ENCODE measurements around the gene PNISR. TPM values are rescaled to one million over a fixed set of nuclear protein-coding genes. Genes with fewer than 3 reads are reported as not detected.

The PNISR gene
- total RNA-seq, 2 experiments from 2014 or later: 163 to 176 TPM

DNA sequence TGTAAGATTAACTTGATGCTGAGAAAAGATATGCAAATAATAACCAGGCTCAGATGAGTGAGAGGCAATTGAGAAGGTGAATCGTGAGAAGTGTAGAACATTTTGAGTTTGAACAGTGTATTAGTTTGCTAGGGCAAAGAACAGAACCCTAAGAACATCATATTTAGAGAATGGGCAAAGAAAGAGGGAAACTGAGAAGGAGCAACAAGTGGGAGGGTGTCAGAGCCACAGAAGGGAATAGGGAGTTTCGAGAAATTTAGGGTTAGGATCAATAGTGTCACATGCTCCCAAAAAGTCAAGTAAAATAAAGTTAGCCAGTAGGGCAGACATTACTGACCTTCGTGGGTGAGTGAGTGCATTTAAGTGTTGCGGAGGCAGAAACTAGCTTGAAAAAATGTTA is 70.1 kb downstream of the PNISR start:
- TF ChIP-seq CTCF (conservative IDR thresholded peaks at IDR 0.05; ENCODE audit: low read length) (no peak), EZH2phosphoT487 (IDR thresholded peaks at IDR 0.05; ENCODE audit: borderline replicate concordance, low read depth, low read length) (no peak)
- DNase-seq (ENCODE audit: low spot score): no peak

GRCh38 chr6:99353126-99353525 is 72.0 kb downstream of the PNISR start:
- Histone ChIP-seq H4K20me1 (ENCODE audit: insufficient read depth, low read length) (no peaks in the 10 kb centered on the region), H3K36me3 (ENCODE audit: insufficient read depth, low read length) (no peaks in the 10 kb centered on the region), H2AFZ (ENCODE audit: low read length) (no peak overlapping the region), H3K4me3 (ENCODE audit: low read depth, low read length, poor library complexity, severe bottlenecking) (no peak overlapping the region), H3K27ac (ENCODE audit: low read depth, low read length, poor library complexity, severe bottlenecking) (no peak overlapping the region), H3K9me3 (ENCODE audit: low read length) (no peaks in the 10 kb centered on the region), H3K79me2 (ENCODE audit: insufficient read depth, low read depth, low read length) (no peaks in the 10 kb centered on the region), H3K9me2 (ENCODE audit: insufficient read depth, low read length) (no peaks in the 10 kb centered on the region), H3K4me2 (ENCODE audit: low read length) (no peak overlapping the region), H3K4me1 (ENCODE audit: insufficient read depth, low read length, poor library complexity, severe bottlenecking) (no peaks in the 10 kb centered on the region)
- DNase-seq (ENCODE audit: low spot score): no peak
- intact Hi-C loops (cut with micrococcal nuclease; ENCODE audit: unreplicated experiment): no loop called here
- TF ChIP-seq CTCF (conservative IDR thresholded peaks at IDR 0.05; ENCODE audit: low read length) (no peak), EZH2phosphoT487 (IDR thresholded peaks at IDR 0.05; ENCODE audit: borderline replicate concordance, low read depth, low read length) (no peak)
- ChIA-PET CTCF (ENCODE audit: unreplicated experiment) (no interaction called here), POLR2A (interaction anchor here (1.3 kb wide), 1 partner anchor 15 kb away, joined by 3 read pairs; no protein-coding TSS in a partner anchor)
- no TSS peak for BruUV-seq (replicated peaks)

More for the DNA sequence above, 70.1 kb downstream of the PNISR start:
- BruUV-seq (replicated peaks): no TSS peak
- Histone ChIP-seq H3K9me3 (ENCODE audit: low read length) (no peaks in the 10 kb centered on the region), H4K20me1 (ENCODE audit: insufficient read depth, low read length) (no peaks in the 10 kb centered on the region), H2AFZ (ENCODE audit: low read length) (no peak overlapping the region), H3K79me2 (ENCODE audit: insufficient read depth, low read depth, low read length) (no peaks in the 10 kb centered on the region), H3K36me3 (ENCODE audit: insufficient read depth, low read length) (no peaks in the 10 kb centered on the region), H3K27ac (ENCODE audit: low read depth, low read length, poor library complexity, severe bottlenecking) (no peak overlapping the region), H3K4me3 (ENCODE audit: low read depth, low read length, poor library complexity, severe bottlenecking) (no peak overlapping the region), H3K4me1 (ENCODE audit: insufficient read depth, low read length, poor library complexity, severe bottlenecking) (no peaks in the 10 kb centered on the region), H3K9me2 (ENCODE audit: insufficient read depth, low read length) (no peaks in the 10 kb centered on the region), H3K4me2 (ENCODE audit: low read length) (no peak overlapping the region)
- intact Hi-C loops (cut with micrococcal nuclease; ENCODE audit: unreplicated experiment): no loop called here
- ChIA-PET CTCF (ENCODE audit: unreplicated experiment) (no interaction called here), POLR2A (interaction anchor here (0.8 kb wide), 1 partner anchor 10 kb away, joined by 4 read pairs; no protein-coding TSS in a partner anchor)

- no peak overlapping the region for H3K4me3 ChIP-seq (ENCODE audit: low read depth, low read length, poor library complexity, severe bottlenecking)
- no TSS peak for BruUV-seq (replicated peaks)
- no peak overlapping the region for H3K4me2 ChIP-seq (ENCODE audit: low read length)
- intact Hi-C loops (cut with micrococcal nuclease; ENCODE audit: unreplicated experiment): no loop called here
- no peak overlapping the region for H2AFZ ChIP-seq (ENCODE audit: low read length)
- no peaks in the 10 kb centered on the region for H3K9me3 ChIP-seq (ENCODE audit: low read length)
- DNase-seq (ENCODE audit: low spot score): no peak
- POLR2A ChIA-PET: no interaction called here
- no peaks in the 10 kb centered on the region for H3K36me3 ChIP-seq (ENCODE audit: insufficient read depth, low read length)
- no peaks in the 10 kb centered on the region for H3K4me1 ChIP-seq (ENCODE audit: insufficient read depth, low read length, poor library complexity, severe bottlenecking)
- no peaks in the 10 kb centered on the region for H3K79me2 ChIP-seq (ENCODE audit: insufficient read depth, low read depth, low read length)
- no peaks in the 10 kb centered on the region for H4K20me1 ChIP-seq (ENCODE audit: insufficient read depth, low read length)
- CTCF ChIA-PET (ENCODE audit: unreplicated experiment): no interaction called here
- TF ChIP-seq CTCF (conservative IDR thresholded peaks at IDR 0.05; ENCODE audit: low read length) (no peak), EZH2phosphoT487 (IDR thresholded peaks at IDR 0.05; ENCODE audit: borderline replicate concordance, low read depth, low read length) (no peak)
- H3K27ac ChIP-seq (ENCODE audit: low read depth, low read length, poor library complexity, severe bottlenecking): no peak overlapping the region
- H3K9me2 ChIP-seq (ENCODE audit: insufficient read depth, low read length): no peaks in the 10 kb centered on the region
Measured at GRCh38 chr6:99350573-99350972, 74.5 kb downstream of the PNISR start.

All from OCI-LY7 (cell line).